GM12864 (cell line): Measurements from ENCODE around the gene CRACDL.

ENCODE experiments used
- DNase-seq: peaks from one replicate; pipeline ENCODE4 v3.0.0-alpha.2; 2011; ENCODE audit warnings: low read depth
- H3K4me3 ChIP-seq: 2 replicates; pipeline ENCODE4 v1.5.1; 2011; ENCODE audit warnings: mild to moderate bottlenecking, low read depth, low read length, control low read depth
- TF ChIP-seq, protein P1 (sequence below): IDR thresholded peaks from 2 replicates; pipeline ENCODE4 v1.5.1; 2011; ENCODE audit warnings: low read depth, mild to moderate bottlenecking, moderate library complexity, low read length, control low read depth, inconsistent platforms; ENCODE audit errors: missing control alignments

CRACDL gene

DNA sequence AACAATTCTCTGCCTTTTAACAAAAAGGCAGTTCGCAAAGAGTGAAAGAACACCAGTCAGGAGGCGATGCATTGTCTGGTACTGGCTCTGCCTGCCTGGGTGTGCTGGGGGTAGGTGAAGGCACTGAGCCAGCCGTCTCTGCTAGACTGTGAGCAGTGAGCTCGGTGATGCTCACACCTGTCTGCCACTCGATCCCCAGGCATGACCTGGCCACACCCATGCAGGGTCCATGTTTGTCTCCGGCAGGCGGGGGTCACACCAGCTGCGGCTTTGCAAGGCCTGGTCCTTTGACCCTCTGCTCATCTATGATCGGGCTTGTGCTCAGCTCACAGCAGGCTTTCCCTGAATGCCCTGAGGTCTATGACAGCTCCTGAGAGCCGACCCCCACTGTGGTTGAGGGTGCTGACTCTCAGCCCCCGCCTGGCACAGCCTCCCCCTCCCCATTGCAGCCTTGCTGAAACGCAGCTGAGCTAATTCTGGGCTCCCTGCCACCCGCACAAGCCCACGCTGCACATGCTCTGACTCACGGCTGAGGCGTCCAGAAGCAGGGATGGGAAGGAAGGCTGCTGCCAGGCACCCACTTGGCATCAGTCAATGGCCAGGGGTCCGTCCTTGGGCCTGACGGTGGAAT is 23.7 kb downstream of the CRACDL start:
- no peak for DNase-seq
- H3K4me3 ChIP-seq: no peak overlapping the region
- TF ChIP-seq, protein P1, sequence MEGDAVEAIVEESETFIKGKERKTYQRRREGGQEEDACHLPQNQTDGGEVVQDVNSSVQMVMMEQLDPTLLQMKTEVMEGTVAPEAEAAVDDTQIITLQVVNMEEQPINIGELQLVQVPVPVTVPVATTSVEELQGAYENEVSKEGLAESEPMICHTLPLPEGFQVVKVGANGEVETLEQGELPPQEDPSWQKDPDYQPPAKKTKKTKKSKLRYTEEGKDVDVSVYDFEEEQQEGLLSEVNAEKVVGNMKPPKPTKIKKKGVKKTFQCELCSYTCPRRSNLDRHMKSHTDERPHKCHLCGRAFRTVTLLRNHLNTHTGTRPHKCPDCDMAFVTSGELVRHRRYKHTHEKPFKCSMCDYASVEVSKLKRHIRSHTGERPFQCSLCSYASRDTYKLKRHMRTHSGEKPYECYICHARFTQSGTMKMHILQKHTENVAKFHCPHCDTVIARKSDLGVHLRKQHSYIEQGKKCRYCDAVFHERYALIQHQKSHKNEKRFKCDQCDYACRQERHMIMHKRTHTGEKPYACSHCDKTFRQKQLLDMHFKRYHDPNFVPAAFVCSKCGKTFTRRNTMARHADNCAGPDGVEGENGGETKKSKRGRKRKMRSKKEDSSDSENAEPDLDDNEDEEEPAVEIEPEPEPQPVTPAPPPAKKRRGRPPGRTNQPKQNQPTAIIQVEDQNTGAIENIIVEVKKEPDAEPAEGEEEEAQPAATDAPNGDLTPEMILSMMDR: no peak

DNA sequence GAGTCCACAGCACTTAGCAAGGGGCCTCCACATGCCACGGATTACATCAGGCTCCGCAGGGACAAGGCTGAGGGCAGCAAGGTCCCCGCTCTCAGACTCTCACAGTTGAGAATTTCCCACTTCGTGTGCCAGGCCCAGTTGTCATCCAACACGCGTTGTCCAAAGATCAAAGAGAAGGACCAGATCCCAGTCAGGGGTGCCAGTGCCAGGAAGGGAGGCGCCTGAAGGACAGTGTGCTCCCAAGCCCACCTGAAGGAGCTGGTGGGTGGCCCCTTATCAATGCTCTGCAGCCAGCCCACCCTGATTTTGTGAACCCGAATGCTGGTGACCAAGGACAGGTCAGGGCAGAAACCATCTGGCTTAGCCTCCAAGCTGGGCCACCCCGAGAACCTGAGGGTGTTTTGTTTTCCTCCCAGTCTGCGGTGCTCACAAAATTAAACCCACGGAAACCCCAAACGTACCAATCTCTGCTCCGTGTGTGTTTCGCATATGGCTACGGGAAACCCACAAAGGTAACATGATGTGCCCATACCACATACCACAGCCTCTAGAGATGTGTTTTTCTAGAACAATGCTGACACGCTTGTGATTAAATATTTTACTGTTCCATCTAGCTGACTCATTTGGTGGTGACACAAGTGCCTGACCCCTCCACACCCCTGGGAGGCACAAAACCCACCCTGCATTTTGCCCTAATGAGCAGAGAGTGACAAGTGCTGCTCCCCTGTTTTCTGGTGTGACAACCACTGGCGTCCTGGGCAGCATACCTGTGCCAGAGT is 24.5 kb downstream of the CRACDL start:
- TF ChIP-seq, protein P1: no peak
- no peak for DNase-seq
- no peak overlapping the region for H3K4me3 ChIP-seq

DNA sequence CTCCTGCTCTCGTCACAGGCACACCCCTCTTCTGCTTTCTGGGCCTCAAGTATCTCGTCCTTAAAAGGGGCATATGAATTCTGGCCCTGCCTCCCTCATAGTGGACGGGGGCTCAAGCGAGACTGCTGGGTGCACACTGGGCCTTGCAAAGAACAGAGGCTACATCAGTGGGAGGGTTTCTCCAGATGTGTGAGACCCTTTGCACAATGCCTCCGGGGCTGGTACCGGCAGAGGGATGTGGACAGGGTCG is 25.0 kb downstream of the CRACDL start:
- no peak overlapping the region for H3K4me3 ChIP-seq
- DNase-seq: no peak
- TF ChIP-seq, protein P1: no peak

DNA sequence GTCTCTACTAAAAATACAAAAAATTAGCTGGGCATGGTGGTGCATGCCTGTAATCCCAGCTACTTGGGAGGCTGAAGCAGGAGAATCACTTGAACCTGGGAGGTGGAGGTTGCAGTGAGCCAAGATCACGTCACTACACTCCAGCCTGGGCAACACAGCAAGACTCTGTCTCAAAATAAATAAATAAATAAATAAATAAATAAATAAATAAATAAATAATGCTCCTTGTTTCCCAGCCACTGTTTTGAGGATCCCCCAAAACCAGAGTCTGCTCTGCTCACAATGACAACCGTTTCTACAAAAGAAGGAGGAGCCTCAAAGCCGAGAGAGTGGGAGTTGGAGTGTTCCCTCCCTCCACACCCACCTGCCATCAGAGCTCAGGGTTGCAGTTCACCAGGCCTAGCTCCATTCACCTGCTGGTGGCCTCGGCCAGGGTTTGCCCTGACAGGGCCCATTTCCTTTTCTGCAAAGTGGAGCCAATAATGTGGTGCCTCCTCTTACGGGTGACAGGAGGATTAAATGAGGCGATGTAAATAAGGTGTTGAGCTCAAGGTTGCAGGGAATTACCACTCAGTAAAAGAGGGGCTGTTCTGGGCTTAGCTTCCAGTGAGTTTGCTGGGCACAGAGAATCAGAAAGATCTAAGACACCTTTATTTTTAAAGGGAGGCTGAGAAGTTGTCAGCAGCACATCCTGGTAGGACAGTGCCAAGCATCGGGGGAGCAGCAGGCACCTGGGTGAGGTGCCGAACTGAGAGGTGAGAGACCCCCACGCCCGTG is 25.5 kb downstream of the CRACDL start:
- no peak for DNase-seq
- no peak overlapping the region for H3K4me3 ChIP-seq
- TF ChIP-seq, protein P1: no peak

DNA sequence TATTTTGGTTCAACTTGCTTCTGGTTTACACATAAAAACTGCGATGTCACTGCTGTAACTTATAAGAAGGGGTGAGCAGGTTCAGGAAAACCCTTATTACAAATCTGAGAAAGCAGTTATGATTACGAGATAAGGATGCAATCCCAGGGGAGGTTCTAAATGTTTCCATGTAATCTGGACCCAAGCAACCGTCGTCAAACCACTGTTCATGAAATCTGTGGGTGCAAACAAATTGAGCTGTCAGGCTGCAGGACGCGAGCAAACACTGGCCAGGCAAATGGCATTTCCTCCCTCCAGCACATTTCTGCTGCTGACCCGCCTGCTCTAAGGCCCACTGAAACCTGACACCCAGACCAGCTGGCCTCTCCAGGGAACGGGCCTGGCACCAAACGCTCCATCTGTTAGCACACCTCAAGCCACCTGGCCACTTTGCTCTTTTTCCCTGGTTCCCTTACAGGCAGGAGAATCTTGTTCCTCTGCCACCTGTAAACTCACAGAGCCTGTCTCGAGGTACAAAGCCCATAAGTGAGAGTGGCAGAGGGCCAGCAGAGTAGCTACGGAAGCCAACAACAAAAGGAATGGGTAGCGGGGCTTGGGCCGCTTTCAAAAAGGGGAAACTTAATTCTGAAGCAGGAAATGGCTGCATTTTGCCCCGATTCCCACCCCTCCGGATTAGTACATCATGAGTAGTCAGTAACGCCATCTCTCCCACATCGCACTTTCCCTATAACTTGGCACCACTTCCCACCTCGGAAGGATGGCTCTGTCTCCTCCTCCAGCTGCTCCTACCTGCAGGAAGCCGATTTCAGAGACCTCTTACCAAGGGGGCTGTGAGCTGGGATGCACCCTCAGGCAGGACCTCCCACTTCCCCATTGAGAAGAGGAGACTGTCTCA is 26.5 kb downstream of the CRACDL start:
- TF ChIP-seq, protein P1: no peak
- DNase-seq: no peak
- no peak overlapping the region for H3K4me3 ChIP-seq

DNA sequence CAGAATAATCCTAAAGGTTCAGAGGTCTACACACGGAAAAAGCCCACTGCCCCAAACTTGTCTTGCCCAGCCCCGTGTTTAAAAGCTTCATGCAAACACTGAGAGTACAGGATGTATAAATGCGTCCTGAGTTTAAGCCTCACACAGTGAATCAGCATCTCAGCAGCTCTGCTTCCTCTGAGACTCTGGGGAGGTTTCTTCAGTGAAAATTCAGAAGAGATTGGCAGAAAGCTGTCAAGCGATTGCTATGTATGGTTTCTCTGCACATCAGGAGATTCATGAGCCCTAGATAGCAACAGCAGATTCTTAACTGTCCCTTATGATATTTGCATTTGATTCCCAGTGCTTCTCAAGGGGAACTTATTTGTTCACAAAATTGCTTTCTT is 27.1 kb downstream of the CRACDL start:
- no peak overlapping the region for H3K4me3 ChIP-seq

More for the DNA sequence above, 27.1 kb downstream of the CRACDL start:
- TF ChIP-seq, protein P1: no peak
- no peak for DNase-seq
